Cardiac septum (tissue), 1 donor: Measurements from ENCODE around the gene FBXW5. TPM values are rescaled to one million over a fixed set of nuclear protein-coding genes. Genes with fewer than 3 reads are reported as not detected.

Experiments
- DNase-seq: peaks from one replicate; pipeline ENCODE4 v3.0.0-alpha.2; 2020; ENCODE audit warnings: low spot score
- intact Hi-C: fragments of 100-400 bp; cut with DNase I; formaldehyde crosslinking; loops from one replicate; pipeline ENCODE4 v1.14.0; 2022
- total RNA-seq: library from RNA; stranded (reverse); fragmentation: NEBNext Ultra II Directional; extraction: Animal tissue kit (Norgen Biotek cat#: 25700); gene quantifications from one replicate; pipeline ENCODE4 v1.2.1, GENCODE V29; 2021
- donor health status: DM: no; HTN: no; CAD: no.

The FBXW5 gene
- total RNA-seq, 1 donor from 2014 or later = 162 TPM

GRCh38 chr9:136900556-136900955 is 44.0 kb downstream of the FBXW5 start:
- intact Hi-C loops = no loop called here
- no peak for DNase-seq

GRCh38 chr9:136899196-136899595 is 45.3 kb downstream of the FBXW5 start:
- intact Hi-C loops = no loop called here
- DNase-seq = no peak

GRCh38 chr9:136898483-136899100 is 45.9 kb downstream of the FBXW5 start:
- intact Hi-C loops = no loop called here
- DNase-seq = no peak

GRCh38 chr9:136896027-136896426 is 48.5 kb downstream of the FBXW5 start:
- intact Hi-C loops = no loop called here
- no peak for DNase-seq

GRCh38 chr9:136890661-136891060 is 53.9 kb downstream of the FBXW5 start:
- DNase-seq = no peak
- intact Hi-C loops = no loop called here

Other genes with a start within 250 kb of the FBXW5 start
- 28.3 TPM for gene DIPK1B, start 232.2 kb downstream of the FBXW5 start, total RNA-seq
- 3.3 TPM for gene LCN10, start 201.8 kb downstream of the FBXW5 start, total RNA-seq
- 4.5 TPM for gene LCN6, start 196.2 kb downstream of the FBXW5 start, total RNA-seq
- gene LCN8, start 186.5 kb downstream of the FBXW5 start, total RNA-seq = not detected
- gene LCN15, start 180.2 kb downstream of the FBXW5 start, total RNA-seq = not detected
- gene TMEM141, start 153.4 kb downstream of the FBXW5 start, total RNA-seq = 62.5 TPM
- gene CCDC183, start 148.4 kb downstream of the FBXW5 start, total RNA-seq = 1.6 TPM
- 66.4 TPM for gene RABL6, start 136.8 kb downstream of the FBXW5 start, total RNA-seq
- gene AJM1, start 102.3 kb downstream of the FBXW5 start, total RNA-seq = 8.6 TPM
- gene PHPT1, start 95.3 kb downstream of the FBXW5 start, total RNA-seq = 296 TPM
- 11.0 TPM for gene MAMDC4, start 92.4 kb downstream of the FBXW5 start, total RNA-seq
- 293 TPM for gene EDF1, start 78.4 kb downstream of the FBXW5 start, total RNA-seq
- gene TRAF2, start 58.2 kb downstream of the FBXW5 start, total RNA-seq = 10.2 TPM
- 3.4 TPM for gene C8G, start 505 bp upstream of the FBXW5 start, total RNA-seq
- 20.7 TPM for gene LCN12, start 7.5 kb upstream of the FBXW5 start, total RNA-seq
- gene PTGDS, start 32.8 kb upstream of the FBXW5 start, total RNA-seq = 1,323 TPM
- 5.9 TPM for gene LCNL1, start 38.3 kb upstream of the FBXW5 start, total RNA-seq
- gene PAXX, start 47.7 kb upstream of the FBXW5 start, total RNA-seq = 26.0 TPM
- gene CLIC3, start 51.8 kb upstream of the FBXW5 start, total RNA-seq = 12.9 TPM
- 41.5 TPM for gene ABCA2, start 83.5 kb upstream of the FBXW5 start, total RNA-seq
- 0.22 TPM for gene FUT7, start 87.3 kb upstream of the FBXW5 start, total RNA-seq
- 96.4 TPM for gene NPDC1, start 101.4 kb upstream of the FBXW5 start, total RNA-seq
- 0.92 TPM for gene ENTPD2, start 109.3 kb upstream of the FBXW5 start, total RNA-seq
- gene SAPCD2, start 125.8 kb upstream of the FBXW5 start, total RNA-seq = 0.11 TPM
- 6.5 TPM for gene UAP1L1, start 132.8 kb upstream of the FBXW5 start, total RNA-seq
- gene MAN1B1, start 142.2 kb upstream of the FBXW5 start, total RNA-seq = 27.2 TPM
- gene DPP7, start 170.0 kb upstream of the FBXW5 start, total RNA-seq = 150 TPM
- gene GRIN1, start 194.4 kb upstream of the FBXW5 start, total RNA-seq = not detected
- not detected for gene LRRC26, start 225.3 kb upstream of the FBXW5 start, total RNA-seq
- not detected for gene TMEM210, start 227.3 kb upstream of the FBXW5 start, total RNA-seq
- 32.5 TPM for gene ANAPC2, start 243.8 kb upstream of the FBXW5 start, total RNA-seq
- 59.5 TPM for gene SSNA1, start 243.9 kb upstream of the FBXW5 start, total RNA-seq